Epidermal melanocyte (primary cell): ENCODE measurements around the gene RAET1G.
"Not testable (repeated sequence)": the region's sequence is repeated elsewhere in the genome, so short reads cannot be mapped to it uniquely, and the experiment has no call there.

Experiments
- DNase-seq: peaks from one replicate; pipeline ENCODE4 v3.0.0; 2011; ENCODE audit warnings: low spot score; ENCODE audit not compliant: insufficient read length

Gene RAET1G

GRCh38 chr6:149935246-149935645 lies 12.3 kb upstream of the RAET1G start:
- no peak for DNase-seq

GRCh38 chr6:149934249-149935156 lies 11.6 kb upstream of the RAET1G start:
- DNase-seq, result no peak

GRCh38 chr6:149933461-149933860 lies 10.5 kb upstream of the RAET1G start:
- DNase-seq, result no peak

- no peak for DNase-seq
Observed at GRCh38 chr6:149933036-149933435, 10.1 kb upstream of the RAET1G start.

GRCh38 chr6:149931501-149931900 lies 8.6 kb upstream of the RAET1G start:
- no peak for DNase-seq

- no peak for DNase-seq
Observed at GRCh38 chr6:149929422-149929821, 6.5 kb upstream of the RAET1G start.

- DNase-seq, result not testable (repeated sequence)
Observed at GRCh38 chr6:149927025-149927424, 4.1 kb upstream of the RAET1G start.

- DNase-seq, result no peak
Observed at GRCh38 chr6:149925974-149926777, 3.3 kb upstream of the RAET1G start.

GRCh38 chr6:149925253-149925973 lies 2.5 kb upstream of the RAET1G start:
- DNase-seq, result no peak

GRCh38 chr6:149924933-149925252 lies 2.0 kb upstream of the RAET1G start:
- DNase-seq, result no peak

GRCh38 chr6:149924206-149924932 lies 1.4 kb upstream of the RAET1G start:
- DNase-seq, result no peak

GRCh38 chr6:149923327-149923986 lies 536 bp upstream of the RAET1G start:
- DNase-seq, result no peak

- not testable (repeated sequence) for DNase-seq
Observed at GRCh38 chr6:149922091-149922490, 830 bp downstream of the RAET1G start.

GRCh38 chr6:149921361-149921760 lies 1.6 kb downstream of the RAET1G start:
- DNase-seq, result no peak

GRCh38 chr6:149919834-149920225 lies 3.1 kb downstream of the RAET1G start:
- DNase-seq, result no peak

- DNase-seq, result not testable (repeated sequence)
Observed at GRCh38 chr6:149919126-149919833, 3.6 kb downstream of the RAET1G start.

- no peak for DNase-seq
Observed at GRCh38 chr6:149918151-149918905, 4.6 kb downstream of the RAET1G start.

GRCh38 chr6:149917679-149918078 lies 5.2 kb downstream of the RAET1G start:
- no peak for DNase-seq
